NCI-H128 (cell line): ENCODE results near the gene CACNA2D4.

Experiments
- DNase-seq: peaks from one replicate; lab custom pipeline; 2025; ENCODE audit not compliant: unreplicated experiment; lab: John Stamatoyannopoulos, UW

The CACNA2D4 gene

DNA sequence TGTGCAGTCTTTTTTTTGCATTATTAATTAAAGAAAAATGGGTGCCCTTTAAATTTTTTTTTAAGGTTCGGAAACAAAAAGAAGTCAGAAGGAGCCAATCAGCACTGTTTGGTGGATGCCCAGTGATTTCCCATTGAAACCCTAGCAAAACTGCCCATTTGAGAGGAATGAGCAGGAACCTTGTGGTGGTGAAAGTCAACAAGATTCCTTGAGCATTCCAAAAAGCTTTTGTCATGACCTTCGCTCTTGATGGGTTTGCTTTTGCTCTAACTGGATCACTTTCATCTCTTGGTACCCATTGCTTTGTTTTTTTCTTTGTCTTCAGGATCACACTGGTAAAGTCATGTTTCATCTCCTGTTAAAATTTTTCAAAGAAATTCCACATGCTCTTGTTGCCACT is 173.5 kb downstream of the CACNA2D4 start:
- DNase-seq: no peak
